Left ventricle myocardium inferior (tissue), 1 donor: Measurements from ENCODE around the gene ABHD8. TPM values are rescaled to one million over a fixed set of nuclear protein-coding genes. Genes with fewer than 3 reads are reported as not detected.
A peak's percentile ranks its signal among the peaks of the same experiment; 100 is the strongest.

Experiments used
- DNase-seq: peaks from one replicate; pipeline ENCODE4 v3.0.0-alpha.2; 2020
- H3K27ac ChIP-seq: fragments of 200-600 bp; replicated peaks from 2 replicates; pipeline ENCODE4 v1.8.0; 2021
- H3K27me3 ChIP-seq: fragments of 200-600 bp; 2 replicates; pipeline ENCODE4 v1.8.0; 2021; ENCODE audit warnings: low read depth
- H3K36me3 ChIP-seq: fragments of 200-600 bp; 2 replicates; pipeline ENCODE4 v1.8.0; 2021
- H3K4me1 ChIP-seq: fragments of 200-600 bp; 2 replicates; pipeline ENCODE4 v1.8.0; 2021
- H3K4me3 ChIP-seq: fragments of 200-600 bp; 2 replicates; pipeline ENCODE4 v1.8.0; 2021; ENCODE audit warnings: mild to moderate bottlenecking, moderate library complexity
- H3K9me3 ChIP-seq: fragments of 200-600 bp; replicated peaks from 2 replicates; pipeline ENCODE4 v1.8.0; 2021
- intact Hi-C: fragments of 100-400 bp; cut with micrococcal nuclease; formaldehyde crosslinking; loops from one replicate; pipeline ENCODE4 v1.11.0; 2022
- total RNA-seq: library from RNA; stranded (reverse); fragmentation: NEBNext Ultra II Directional; extraction: Animal tissue kit (Norgen Biotek cat#: 25700); gene quantifications from one replicate; pipeline ENCODE4 v1.2.1, GENCODE V29; 2021
- TF ChIP-seq, protein P1 (sequence below): fragments of 200-600 bp; IDR thresholded peaks from 2 replicates; pipeline ENCODE4 v1.8.0; 2021; ENCODE audit warnings: antibody characterized with exemption, mild to moderate bottlenecking, borderline replicate concordance
- donor health status: DM: no; HTN: yes; CAD: no; lungs with severe emphysema.

ABHD8 gene
- total RNA-seq, 1 donor from 2014 or later, result 11.7 TPM

GRCh38 chr19:17340302-17340870, 37.2 kb upstream of the ABHD8 start:
- Histone ChIP-seq H3K27ac (no peak overlapping the region), H3K4me1 (peaks cover 29% of the 10 kb centered on the region), H3K4me3 (no peak overlapping the region), H3K27me3 (no peaks in the 10 kb centered on the region), H3K36me3 (peaks cover 7% of the 10 kb centered on the region), H3K9me3 (no peaks in the 10 kb centered on the region)
- intact Hi-C loops, result no loop called here
- no peak for DNase-seq
- TF ChIP-seq, protein P1, sequence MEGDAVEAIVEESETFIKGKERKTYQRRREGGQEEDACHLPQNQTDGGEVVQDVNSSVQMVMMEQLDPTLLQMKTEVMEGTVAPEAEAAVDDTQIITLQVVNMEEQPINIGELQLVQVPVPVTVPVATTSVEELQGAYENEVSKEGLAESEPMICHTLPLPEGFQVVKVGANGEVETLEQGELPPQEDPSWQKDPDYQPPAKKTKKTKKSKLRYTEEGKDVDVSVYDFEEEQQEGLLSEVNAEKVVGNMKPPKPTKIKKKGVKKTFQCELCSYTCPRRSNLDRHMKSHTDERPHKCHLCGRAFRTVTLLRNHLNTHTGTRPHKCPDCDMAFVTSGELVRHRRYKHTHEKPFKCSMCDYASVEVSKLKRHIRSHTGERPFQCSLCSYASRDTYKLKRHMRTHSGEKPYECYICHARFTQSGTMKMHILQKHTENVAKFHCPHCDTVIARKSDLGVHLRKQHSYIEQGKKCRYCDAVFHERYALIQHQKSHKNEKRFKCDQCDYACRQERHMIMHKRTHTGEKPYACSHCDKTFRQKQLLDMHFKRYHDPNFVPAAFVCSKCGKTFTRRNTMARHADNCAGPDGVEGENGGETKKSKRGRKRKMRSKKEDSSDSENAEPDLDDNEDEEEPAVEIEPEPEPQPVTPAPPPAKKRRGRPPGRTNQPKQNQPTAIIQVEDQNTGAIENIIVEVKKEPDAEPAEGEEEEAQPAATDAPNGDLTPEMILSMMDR, result no peak

- intact Hi-C loops, result no loop called here
- H3K4me1 ChIP-seq, result peaks cover 39% of the 10 kb centered on the region
- peaks cover 7% of the 10 kb centered on the region for H3K36me3 ChIP-seq
- H3K27ac ChIP-seq, result no peak overlapping the region
- DNase-seq, result no peak
- TF ChIP-seq, protein P1, result no peak
- H3K27me3 ChIP-seq, result no peaks in the 10 kb centered on the region
- H3K4me3 ChIP-seq, result no peak overlapping the region
- H3K9me3 ChIP-seq, result no peaks in the 10 kb centered on the region
These were observed 36.0 kb upstream of the ABHD8 start for GRCh38 chr19:17339088-17339741.

DNA sequence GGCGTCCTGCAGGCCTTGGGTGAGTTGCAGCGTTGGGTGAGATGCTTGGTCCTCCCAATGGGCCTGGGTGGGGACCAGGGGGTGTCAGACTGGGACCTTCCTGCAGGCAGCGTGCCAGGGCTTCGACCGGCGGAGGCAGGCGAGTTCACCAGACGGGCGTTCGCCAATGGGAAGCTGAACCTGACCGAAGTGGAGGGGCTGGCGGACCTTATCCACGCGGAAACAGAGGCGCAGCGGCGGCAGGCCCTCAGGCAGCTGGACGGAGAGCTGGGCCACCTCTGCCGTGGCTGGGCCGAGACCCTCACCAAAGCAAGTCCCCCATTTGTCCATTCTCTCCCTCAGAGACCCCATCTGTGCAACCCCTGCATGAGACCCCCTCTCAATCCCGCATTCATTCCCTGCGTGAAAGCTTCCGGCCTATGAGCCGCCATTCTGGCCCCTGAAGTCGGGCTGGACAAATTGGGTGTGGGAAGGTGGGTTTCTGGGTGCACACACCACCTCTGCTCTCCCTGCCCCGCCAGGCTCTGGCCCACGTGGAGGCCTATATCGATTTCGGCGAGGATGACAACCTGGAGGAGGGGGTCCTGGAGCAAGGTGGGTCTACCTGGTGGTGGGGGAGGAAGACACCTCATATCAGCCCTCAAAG, 35.3 kb upstream of the ABHD8 start:
- Histone ChIP-seq H3K4me1 (peaks cover 45% of the 10 kb centered on the region), H3K9me3 (no peaks in the 10 kb centered on the region), H3K36me3 (peaks cover 7% of the 10 kb centered on the region), H3K27me3 (no peaks in the 10 kb centered on the region), H3K27ac (no peak overlapping the region), H3K4me3 (peak overlapping the region; percentile 85)
- no peak for DNase-seq
- intact Hi-C loops, result no loop called here
- TF ChIP-seq, protein P1, result no peak

GRCh38 chr19:17337675-17338432, 34.6 kb upstream of the ABHD8 start:
- H3K9me3 ChIP-seq, result no peaks in the 10 kb centered on the region
- H3K27me3 ChIP-seq, result no peaks in the 10 kb centered on the region
- TF ChIP-seq, protein P1, result no peak
- H3K4me1 ChIP-seq, result peaks cover 47% of the 10 kb centered on the region
- intact Hi-C loops, result no loop called here
- peak overlapping the region; percentile 85 for H3K4me3 ChIP-seq
- peak overlapping the region; percentile 97 for H3K27ac ChIP-seq
- peaks cover 7% of the 10 kb centered on the region for H3K36me3 ChIP-seq
- DNase-seq, result no peak

DNA sequence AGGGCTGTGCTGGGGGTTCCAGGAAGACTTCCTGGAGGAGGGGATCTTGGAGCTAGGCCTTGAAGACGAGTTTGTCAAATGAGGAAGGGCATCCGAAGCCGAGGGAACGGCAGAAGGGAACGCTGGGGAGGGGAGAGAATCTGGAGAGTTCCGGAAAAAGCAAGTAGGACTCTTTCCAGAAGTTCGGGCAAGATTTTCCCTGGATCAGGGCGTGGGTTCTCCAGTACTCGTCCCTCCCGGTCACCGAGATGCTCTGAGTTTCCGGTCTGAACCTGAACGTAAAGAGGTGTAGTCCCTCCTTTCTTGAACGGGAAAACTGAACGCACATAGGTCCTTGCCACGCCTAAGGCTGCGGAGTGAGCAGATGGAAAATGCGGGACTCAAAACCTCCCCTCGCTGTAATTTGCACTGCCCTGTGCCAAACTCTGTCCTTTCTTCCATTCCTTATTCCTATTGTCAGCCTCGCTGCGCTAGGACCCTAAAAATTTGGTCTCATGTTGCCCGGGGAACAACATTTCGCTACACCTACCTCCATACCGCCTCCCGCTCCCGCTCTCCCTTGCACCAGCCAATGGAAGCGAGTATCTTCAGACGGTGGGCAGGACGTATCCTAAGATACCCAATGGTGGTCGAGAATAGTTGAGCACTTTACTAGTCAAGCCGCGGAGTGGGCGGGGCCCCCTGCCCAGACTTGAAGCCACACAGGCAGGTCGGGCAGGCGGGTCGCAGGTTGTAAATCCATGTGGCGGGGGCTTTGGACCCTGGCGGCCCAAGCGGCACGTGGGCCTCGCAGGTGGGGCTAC, 33.8 kb upstream of the ABHD8 start, which contains the start of gene GTPBP3:
Gene GTPBP3, plus strand, starts transcription at position 682 of the 803 bp plus-strand sequence. Its CDS starts 59 bp downstream, at position 741.
- H3K36me3 ChIP-seq, result peaks cover 7% of the 10 kb centered on the region
- H3K27me3 ChIP-seq, result no peaks in the 10 kb centered on the region
- peaks cover 47% of the 10 kb centered on the region for H3K4me1 ChIP-seq
- peak within 1 kb of the TSS; percentile 85 for H3K4me3 ChIP-seq
- TF ChIP-seq, protein P1, result no peak
- intact Hi-C loops, result no loop called here
- H3K9me3 ChIP-seq, result no peaks in the 10 kb centered on the region
- DNase-seq, result peak; percentile 97
- H3K27ac ChIP-seq, result peak within 1 kb of the TSS; percentile 97
